H1 (cell line): Measurements from ENCODE around the gene SLC7A10. TPM values are rescaled to one million over a fixed set of nuclear protein-coding genes. Genes with fewer than 3 reads are reported as not detected.

ENCODE experiments used
- CTCF ChIA-PET: fragments of 300-600 bp; sonication (Branson Sonifier 250); formaldehyde crosslinking; loops from one replicate; lab custom pipeline; 2021; ENCODE audit not compliant: partially characterized antibody; lab: Charles Lee
- POLR2A ChIA-PET: fragments of 300-600 bp; sonication (Branson Sonifier 250); formaldehyde crosslinking; loops from one replicate; lab custom pipeline; 2021; ENCODE audit warnings: inconsistent platforms; ENCODE audit not compliant: partially characterized antibody; lab: Charles Lee
- DNase-seq, 2 experiments: peaks; one replicate each; pipeline versions ENCODE4 v3.0.0 to v3.0.0-alpha.2; 2010 to 2022; ENCODE audit warnings: low spot score in 2 of 2, low read depth in 1 of 2, mixed read lengths in 1 of 2
- FAIRE-seq: peaks from 2 replicates; lab custom pipeline; 2011; peaks lifted over from hg19 to GRCh38; lab: Jason Lieb, UNC
- H2AFZ ChIP-seq: 2 replicates; pipeline ENCODE4 v1.8.1; 2012; ENCODE audit warnings: low read length, inconsistent platforms
- H2AK5ac ChIP-seq: 2 replicates; pipeline ENCODE4 v1.6.1; 2013; ENCODE audit warnings: low read depth, low read length
- H2BK120ac ChIP-seq: replicated peaks from 2 replicates; pipeline ENCODE3; 2013; ENCODE audit warnings: low read depth, low read length, inconsistent platforms
- H2BK12ac ChIP-seq: 2 replicates; pipeline ENCODE4 v1.6.1; 2013; ENCODE audit warnings: low read depth, low read length
- H2BK15ac ChIP-seq: 2 replicates; pipeline ENCODE4 v1.6.1; 2013; ENCODE audit warnings: low read length
- H2BK20ac ChIP-seq: 2 replicates; pipeline ENCODE4 v1.6.1; 2013; ENCODE audit warnings: low read length
- H2BK5ac ChIP-seq: 2 replicates; pipeline ENCODE4 v1.6.1; 2013; ENCODE audit warnings: low read depth, low read length
- H3K14ac ChIP-seq: 2 replicates; pipeline ENCODE4 v1.6.1; 2013; ENCODE audit warnings: inconsistent platforms; ENCODE audit not compliant: insufficient read length
- H3K18ac ChIP-seq: 2 replicates; pipeline ENCODE4 v1.6.1; 2013; ENCODE audit warnings: low read length; ENCODE audit errors: extremely low read depth
- H3K23ac ChIP-seq: 2 replicates; pipeline ENCODE4 v1.6.1; 2013; ENCODE audit warnings: inconsistent platforms; ENCODE audit not compliant: insufficient read length
- H3K23me2 ChIP-seq: 2 replicates; pipeline ENCODE4 v1.6.1; 2013; ENCODE audit warnings: low read depth, low read length
- H3K27ac ChIP-seq: 2 replicates; pipeline ENCODE4 v1.6.1; 2011; ENCODE audit warnings: low read depth, low read length, inconsistent platforms
- H3K27me3 ChIP-seq, 4 experiments: replicated peaks in 1 of 4; 1 replicate in 1 of 4; 2 replicates in 3 of 4; pipeline versions ENCODE4 v1.6.1 to v1.8.1; 2011 to 2013; ENCODE audit warnings: low read length in 3 of 4, mild to moderate bottlenecking in 3 of 4, inconsistent platforms in 2 of 4, mixed read lengths in 2 of 4, moderate library complexity in 1 of 4; ENCODE audit not compliant: control insufficient read depth in 3 of 4, insufficient read depth in 3 of 4; ENCODE audit errors: extremely low read depth in 1 of 4
- H3K36me3 ChIP-seq, 4 experiments: 2 replicates each; pipeline versions ENCODE4 v1.6.1 to v1.8.1; 2011 to 2013; ENCODE audit warnings: mild to moderate bottlenecking in 4 of 4, low read length in 3 of 4, moderate library complexity in 2 of 4, control low read depth in 1 of 4, inconsistent platforms in 1 of 4; ENCODE audit not compliant: insufficient read depth in 4 of 4, control insufficient read depth in 2 of 4
- H3K4ac ChIP-seq: replicated peaks from 2 replicates; pipeline ENCODE3; 2013; ENCODE audit warnings: low read length, low read depth, mixed read lengths, inconsistent platforms; ENCODE audit not compliant: insufficient read length
- H3K4me1 ChIP-seq, 4 experiments: replicated peaks in 1 of 4; 1 replicate in 1 of 4; 2 replicates in 3 of 4; pipeline versions ENCODE4 v1.6.1 to v1.8.1; 2011 to 2013; ENCODE audit warnings: low read length in 3 of 4, inconsistent platforms in 2 of 4, mixed read lengths in 1 of 4; ENCODE audit not compliant: insufficient read depth in 4 of 4, control insufficient read depth in 3 of 4
- H3K4me2 ChIP-seq, 2 experiments: 2 replicates each; pipeline versions ENCODE4 v1.6.1 to v1.8.1; 2011 to 2013; ENCODE audit warnings: low read depth in 2 of 2, low read length in 2 of 2, control low read depth in 1 of 2, inconsistent platforms in 1 of 2, mild to moderate bottlenecking in 1 of 2; ENCODE audit not compliant: insufficient read depth in 1 of 2
- H3K4me3 ChIP-seq, 4 experiments: fragments of 200-600, 300-600 bp in 1 of 4; sonication (generic), shearing (Covaris generic), sonication (Bioruptor Twin) in 1 of 4; 2 replicates each; pipeline versions ENCODE4 v1.5.1 to v1.8.1; 2011 to 2016; ENCODE audit warnings: low read length in 4 of 4, low read depth in 3 of 4, control low read depth in 2 of 4, inconsistent platforms in 2 of 4, mild to moderate bottlenecking in 2 of 4, mixed read lengths in 1 of 4, moderate library complexity in 1 of 4; ENCODE audit not compliant: insufficient read depth in 2 of 4; ENCODE audit errors: extremely low read depth in 1 of 4
- H3K56ac ChIP-seq: replicated peaks from 2 replicates; pipeline ENCODE3; 2013; ENCODE audit warnings: low read depth, mild to moderate bottlenecking, mixed read lengths, low read length, inconsistent platforms; ENCODE audit not compliant: insufficient read length
- H3K79me1 ChIP-seq: 2 replicates; pipeline ENCODE4 v1.6.1; 2013; ENCODE audit warnings: low read depth, low read length, control low read depth
- H3K79me2 ChIP-seq, 2 experiments: 2 replicates each; pipeline versions ENCODE4 v1.6.1 to v1.8.1; 2012 to 2013; ENCODE audit warnings: low read length in 2 of 2, mild to moderate bottlenecking in 2 of 2, inconsistent platforms in 1 of 2; ENCODE audit not compliant: insufficient read depth in 2 of 2, control insufficient read depth in 1 of 2
- H3K9ac ChIP-seq, 4 experiments: replicated peaks in 1 of 4; 1 replicate in 1 of 4; 2 replicates in 3 of 4; pipeline versions ENCODE4 v1.6.1 to v1.8.1; 2011 to 2013; ENCODE audit warnings: low read depth in 3 of 4, low read length in 3 of 4, control low read depth in 2 of 4, mild to moderate bottlenecking in 2 of 4, moderate library complexity in 2 of 4, inconsistent platforms in 1 of 4; ENCODE audit errors: extremely low read depth in 1 of 4
- H3K9me3 ChIP-seq, 2 experiments: 2 replicates each; pipeline versions ENCODE4 v1.6.1 to v1.8.1; 2012 to 2013; ENCODE audit warnings: mild to moderate bottlenecking in 2 of 2, moderate library complexity in 2 of 2, control low read depth in 1 of 2, inconsistent platforms in 1 of 2, low read depth in 1 of 2, low read length in 1 of 2, mixed read lengths in 1 of 2; ENCODE audit not compliant: insufficient read depth in 2 of 2
- H4K20me1 ChIP-seq, 2 experiments: replicated peaks in 1 of 2; 2 replicates each; pipeline versions ENCODE3 to v1.8.1; 2011 to 2013; ENCODE audit warnings: inconsistent platforms in 2 of 2, low read length in 2 of 2, mild to moderate bottlenecking in 1 of 2; ENCODE audit not compliant: insufficient read depth in 2 of 2, control insufficient read depth in 1 of 2
- H4K5ac ChIP-seq: 2 replicates; pipeline ENCODE4 v1.6.1; 2013; ENCODE audit warnings: low read length, low read depth, mixed read lengths, inconsistent platforms; ENCODE audit not compliant: insufficient read length
- H4K8ac ChIP-seq: 2 replicates; pipeline ENCODE4 v1.8.0; 2013; ENCODE audit warnings: mild to moderate bottlenecking, moderate library complexity, low read length, inconsistent platforms; ENCODE audit not compliant: insufficient read depth; ENCODE audit errors: extremely low read depth
- H4K91ac ChIP-seq: replicated peaks from 2 replicates; pipeline ENCODE3; 2013; ENCODE audit warnings: low read length, mixed read lengths, inconsistent platforms; ENCODE audit not compliant: insufficient read length
- CBX8 ChIP-seq: fragments of 300-800, 300-1000 bp; sonication (generic); IDR thresholded peaks from 2 replicates; pipeline ENCODE4 v1.7.1; 2016; ENCODE audit warnings: low read depth, low read length, borderline replicate concordance
- SIN3A ChIP-seq, 2 experiments: IDR thresholded peaks in 1 of 2; conservative IDR thresholded peaks in 1 of 2; 2 replicates each; pipeline ENCODE4 v1.6.1; 2011 to 2012; ENCODE audit warnings: low read length in 2 of 2, improper control_type of control experiment in 1 of 2, low read depth in 1 of 2, mild to moderate bottlenecking in 1 of 2
- SRF ChIP-seq: IDR thresholded peaks from 2 replicates; pipeline ENCODE4 v1.6.1; 2011; ENCODE audit warnings: mild to moderate bottlenecking, low read depth, low read length, moderate library complexity
- WGBS, 2 experiments: shearing (Covaris generic) in 1 of 2; methylation state at CpG; one replicate each; pipeline versions ENCODE4 v1.1.6 to v1.1.7; 2013 to 2015; ENCODE audit warnings: low lambda C conversion rate in 2 of 2, mixed read lengths in 2 of 2, inconsistent platforms in 1 of 2, low coverage in 1 of 2, missing lambda C conversion rate in 1 of 2; ENCODE audit not compliant: insufficient replicate concordance in 2 of 2, insufficient coverage in 1 of 2, insufficient read length in 1 of 2; ENCODE audit errors: extremely low coverage in 1 of 2, missing lambda C conversion rate in 1 of 2; 5-methylcytosine and 5-hydroxymethylcytosine counted together
- polyA plus RNA-seq, 7 experiments: library from polyadenylated mRNA; depleted of rRNA in 3 of 7; stranded (reverse) in 5 of 7; unstranded in 2 of 7; fragments of >200 nt in 5 of 7; fragments of 200-250 nt in 2 of 7; gene quantifications; 1 replicate in 5 of 7; 2 replicates in 1 of 7; 4 replicates in 1 of 7; pipeline versions ENCODE4 v1.2.1 to v1.2.3, GENCODE V29; 2011 to 2013; ENCODE audit warnings: missing spikeins in 2 of 7, mixed read lengths in 2 of 7
- total RNA-seq: library from RNA; stranded (reverse); fragmentation: NEBNext Ultra II Directional; extraction: Animal tissue kit (Norgen Biotek cat#: 25700); gene quantifications from 2 replicates; pipeline ENCODE4 v1.2.1, GENCODE V29; 2021
- TF ChIP-seq, protein P1 (sequence below): IDR thresholded peaks from 2 replicates; pipeline ENCODE4 v1.6.1; 2011; ENCODE audit warnings: low read length, improper control_type of control experiment

Gene SLC7A10
- total and polyA plus RNA-seq, 2 of the 8 experiments (the other 6 are each of a cell fraction or from before 2014, with no cell fraction given): 3.7 to 7.1 TPM

DNA sequence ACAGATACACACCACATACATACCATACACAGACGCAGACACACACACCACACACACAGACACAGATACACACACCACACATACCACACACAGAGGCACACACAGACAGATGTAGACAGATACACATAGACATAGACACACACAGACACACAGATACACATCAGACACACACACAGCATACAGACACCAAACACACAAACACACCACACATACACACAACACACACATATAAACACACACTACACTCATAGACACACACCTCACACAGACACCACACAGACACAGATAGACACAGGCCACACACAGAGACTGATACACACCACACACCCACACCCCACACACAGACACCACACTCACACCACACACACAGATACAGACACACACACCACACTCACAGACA is 24.9 kb upstream of the SLC7A10 start:
- H3K9me3 ChIP-seq: peaks cover 2 to 5% of the 10 kb centered on the region in 2 experiments; a peak in 3 of 4 replicates
- peak overlapping the region; percentile 24; the same call in 1 of the 2 replicates for H2BK20ac ChIP-seq
- peak overlapping the region in 1 of 2 experiments; percentile 40; a peak in 1 of 4 replicates for H3K4me2 ChIP-seq
- peak overlapping the region; percentile 100 for H3K56ac ChIP-seq
- H2BK120ac ChIP-seq: peak overlapping the region; percentile 54
- no peak for FAIRE-seq
- no peak overlapping the region for H3K23ac ChIP-seq
- H2BK12ac ChIP-seq: peak overlapping the region; percentile 77; the same call in 1 of the 2 replicates
- no peak for DNase-seq
- no peak overlapping the region for H3K14ac ChIP-seq
- no peaks in the 10 kb centered on the region; a peak in 1 of 7 replicates for H3K27me3 ChIP-seq
- H3K79me2 ChIP-seq: no peaks in the 10 kb centered on the region
- no peak overlapping the region for H4K8ac ChIP-seq
- ChIA-PET CTCF (no interaction called here), POLR2A (interaction anchor here (1.0 kb wide), 1 partner anchor 12 kb away, joined by 3 read pairs; no protein-coding TSS in a partner anchor)
- peak overlapping the region; percentile 97 for H4K91ac ChIP-seq
- H4K20me1 ChIP-seq: peaks cover 0 to 12% of the 10 kb centered on the region in 2 experiments
- peaks cover 8% of the 10 kb centered on the region; the same call in 1 of the 2 replicates for H3K79me1 ChIP-seq
- no peak overlapping the region for H2AFZ ChIP-seq
- H3K9ac ChIP-seq: no peak overlapping the region
- 100% methylated on average over 1 of the region's 1 CpG; no CpG with 5 or more reads in 1 of the 2 experiments for WGBS, 2 experiments
- H3K4me3 ChIP-seq: no peak overlapping the region
- peak overlapping the region; percentile 78 for H3K4ac ChIP-seq
- H3K27ac ChIP-seq: no peak overlapping the region
- TF ChIP-seq SRF (no peak), SIN3A (conservative IDR thresholded peaks at IDR 0.05 in 1 of 2, IDR thresholded peaks at IDR 0.05 in 1 of 2; ENCODE audit: low read depth in 1 of 2, low read length in 2 of 2) (no peak), CBX8 (0 out of 2 replicates have a peak, but pooled peaks have one; percentile 0)
- TF ChIP-seq, protein P1, sequence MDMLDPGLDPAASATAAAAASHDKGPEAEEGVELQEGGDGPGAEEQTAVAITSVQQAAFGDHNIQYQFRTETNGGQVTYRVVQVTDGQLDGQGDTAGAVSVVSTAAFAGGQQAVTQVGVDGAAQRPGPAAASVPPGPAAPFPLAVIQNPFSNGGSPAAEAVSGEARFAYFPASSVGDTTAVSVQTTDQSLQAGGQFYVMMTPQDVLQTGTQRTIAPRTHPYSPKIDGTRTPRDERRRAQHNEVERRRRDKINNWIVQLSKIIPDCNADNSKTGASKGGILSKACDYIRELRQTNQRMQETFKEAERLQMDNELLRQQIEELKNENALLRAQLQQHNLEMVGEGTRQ: no peak
- H3K36me3 ChIP-seq: no peaks in the 10 kb centered on the region
- H2AK5ac ChIP-seq: peak overlapping the region; percentile 78
- 0 out of 2 replicates have a peak overlapping the region, but pooled peaks have one; percentile 7 for H3K18ac ChIP-seq
- H3K23me2 ChIP-seq: peaks cover 13% of the 10 kb centered on the region; the same call in 1 of the 2 replicates
- H2BK15ac ChIP-seq: peak overlapping the region; percentile 24; the same call in 1 of the 2 replicates
- peak overlapping the region; percentile 46; the same call in 1 of the 2 replicates for H2BK5ac ChIP-seq
- H3K4me1 ChIP-seq: peaks cover 0 to 4% (median under 1%) of the 10 kb centered on the region in 4 experiments; a peak in 5 of 7 replicates
- no peak overlapping the region for H4K5ac ChIP-seq
